GM20000 (cell line): ENCODE results near the gene NHLRC3.

Source experiments
- DNase-seq: peaks from one replicate; pipeline ENCODE4 v3.0.0; 2012; ENCODE audit warnings: low spot score
- TF ChIP-seq, protein P1 (sequence below): IDR thresholded peaks from 2 replicates; pipeline ENCODE4 v1.5.1; 2012; ENCODE audit warnings: mild to moderate bottlenecking, control low read depth; ENCODE audit errors: extremely low read depth, missing control alignments

NHLRC3 gene

DNA sequence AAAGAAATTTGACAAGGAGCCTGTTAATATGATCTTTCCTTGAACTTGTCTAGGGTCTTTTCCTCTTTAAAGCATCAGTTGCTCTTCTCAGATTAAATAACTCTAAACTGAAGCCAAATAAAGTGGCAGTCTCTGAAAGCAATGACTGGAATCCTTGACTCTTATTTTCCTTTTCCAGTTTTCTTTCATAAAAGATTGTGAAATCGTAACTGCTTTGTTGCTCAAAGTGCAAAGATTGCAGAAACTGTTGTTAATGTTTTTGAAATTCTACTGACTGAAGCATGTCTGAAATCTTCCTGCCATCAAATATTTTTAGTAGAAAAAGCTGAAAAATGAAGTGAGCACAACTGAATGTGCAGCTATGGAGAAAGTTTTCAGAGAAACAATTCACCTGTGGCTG is 1.9 kb downstream of the NHLRC3 start:
- DNase-seq: no peak

DNA sequence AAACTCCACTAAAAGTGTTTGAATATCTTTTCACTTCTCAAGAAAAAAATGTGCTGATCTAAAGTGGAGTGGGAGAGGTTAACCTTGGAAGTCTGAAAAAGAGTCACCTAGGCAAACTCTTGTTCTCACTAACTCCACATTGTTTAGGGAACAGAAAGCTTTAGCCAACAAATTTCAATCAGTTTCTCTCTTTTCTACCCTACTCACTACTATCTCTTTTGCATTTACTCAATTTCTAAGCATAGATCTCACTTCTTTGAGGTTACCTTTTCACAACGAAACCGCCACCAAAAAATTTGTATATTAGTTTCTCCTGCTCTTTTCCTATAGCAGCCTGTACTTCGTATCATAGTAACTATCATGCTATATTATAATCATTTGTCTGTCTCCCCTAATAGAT is 6.3 kb downstream of the NHLRC3 start:
- TF ChIP-seq, protein P1, sequence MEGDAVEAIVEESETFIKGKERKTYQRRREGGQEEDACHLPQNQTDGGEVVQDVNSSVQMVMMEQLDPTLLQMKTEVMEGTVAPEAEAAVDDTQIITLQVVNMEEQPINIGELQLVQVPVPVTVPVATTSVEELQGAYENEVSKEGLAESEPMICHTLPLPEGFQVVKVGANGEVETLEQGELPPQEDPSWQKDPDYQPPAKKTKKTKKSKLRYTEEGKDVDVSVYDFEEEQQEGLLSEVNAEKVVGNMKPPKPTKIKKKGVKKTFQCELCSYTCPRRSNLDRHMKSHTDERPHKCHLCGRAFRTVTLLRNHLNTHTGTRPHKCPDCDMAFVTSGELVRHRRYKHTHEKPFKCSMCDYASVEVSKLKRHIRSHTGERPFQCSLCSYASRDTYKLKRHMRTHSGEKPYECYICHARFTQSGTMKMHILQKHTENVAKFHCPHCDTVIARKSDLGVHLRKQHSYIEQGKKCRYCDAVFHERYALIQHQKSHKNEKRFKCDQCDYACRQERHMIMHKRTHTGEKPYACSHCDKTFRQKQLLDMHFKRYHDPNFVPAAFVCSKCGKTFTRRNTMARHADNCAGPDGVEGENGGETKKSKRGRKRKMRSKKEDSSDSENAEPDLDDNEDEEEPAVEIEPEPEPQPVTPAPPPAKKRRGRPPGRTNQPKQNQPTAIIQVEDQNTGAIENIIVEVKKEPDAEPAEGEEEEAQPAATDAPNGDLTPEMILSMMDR: no peak
- DNase-seq: peak; percentile 15

More for the DNA sequence above, 1.9 kb downstream of the NHLRC3 start:
- TF ChIP-seq, protein P1: no peak

DNA sequence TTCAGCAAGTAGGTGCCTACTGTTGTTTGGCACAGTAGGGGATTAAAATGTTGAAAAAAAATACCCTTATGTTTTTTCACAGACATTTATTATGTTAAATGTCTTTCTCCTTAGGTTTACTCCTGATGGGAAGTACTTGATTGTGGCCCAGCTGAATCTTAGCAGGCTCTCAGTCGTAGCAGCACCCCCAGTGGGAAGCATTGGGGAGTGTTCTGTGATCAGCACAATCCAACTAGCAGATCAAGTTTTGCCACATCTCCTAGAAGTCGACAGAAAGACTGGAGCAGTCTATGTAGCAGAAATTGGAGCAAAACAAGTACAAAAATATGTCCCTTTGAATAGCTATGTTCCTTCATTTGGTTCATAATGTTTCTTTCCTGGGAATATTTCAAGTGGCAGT is 9.3 kb downstream of the NHLRC3 start:
- TF ChIP-seq, protein P1: no peak
- DNase-seq: no peak

DNA sequence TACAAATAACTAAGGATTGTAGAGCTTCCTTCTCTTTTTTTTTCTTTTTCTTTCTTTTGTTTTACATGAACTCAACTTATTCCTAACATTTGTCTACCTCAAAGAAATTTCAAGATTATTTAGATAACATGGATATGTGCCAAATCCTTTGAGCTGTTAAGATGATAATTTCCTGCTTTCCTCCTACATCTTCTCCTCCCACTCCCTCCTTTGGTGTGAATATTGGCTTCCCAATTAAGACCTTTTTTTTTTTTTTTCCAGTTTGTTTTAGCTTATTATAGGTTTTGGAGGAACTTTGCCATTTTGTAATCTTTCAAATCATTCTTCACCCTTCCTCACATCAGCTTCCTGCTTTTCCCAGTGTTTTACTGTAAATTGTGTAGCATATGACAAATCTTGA is 10.6 kb downstream of the NHLRC3 start:
- TF ChIP-seq, protein P1: no peak
- no peak for DNase-seq

DNA sequence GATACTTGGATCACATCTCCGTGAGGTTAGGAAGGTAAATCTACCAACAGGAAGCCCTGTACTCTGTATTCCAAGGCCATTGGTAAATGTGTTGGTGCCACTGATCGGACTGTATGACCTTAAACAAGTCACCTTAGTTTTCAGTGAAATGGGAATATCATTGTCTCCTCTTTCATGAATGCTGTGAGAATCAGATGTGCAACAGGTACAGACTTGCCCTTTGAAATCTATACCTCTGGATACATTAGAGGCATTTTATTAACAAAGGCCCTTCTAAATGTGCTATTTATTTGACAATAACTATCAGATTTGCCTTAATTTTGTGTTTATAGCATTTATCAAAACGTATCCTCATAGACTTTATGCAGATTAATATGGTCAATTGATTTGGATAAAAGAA is 11.0 kb downstream of the NHLRC3 start:
- no peak for DNase-seq

DNA sequence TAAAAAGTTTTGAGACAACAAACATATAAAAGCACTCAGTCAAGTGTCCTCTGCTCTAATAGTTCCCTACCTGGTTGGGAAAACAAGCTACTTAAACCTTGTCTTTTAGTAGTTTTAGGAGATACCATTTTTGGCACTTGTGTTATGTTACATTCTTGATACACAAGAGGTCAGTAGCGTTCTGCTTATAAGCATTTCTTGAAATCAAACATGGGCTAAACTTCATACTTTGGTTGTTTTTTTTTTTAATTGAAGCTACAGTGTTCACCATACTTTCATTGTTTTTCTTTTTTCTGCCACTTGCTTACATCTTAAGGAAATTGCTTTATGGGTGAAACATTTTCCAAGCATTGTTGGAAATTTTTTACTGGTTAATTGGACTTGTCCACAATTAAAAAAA is 12.9 kb downstream of the NHLRC3 start:
- TF ChIP-seq, protein P1: peak; percentile 12
- DNase-seq: peak; percentile 17

More for the DNA sequence above, 11.0 kb downstream of the NHLRC3 start:
- TF ChIP-seq, protein P1: no peak

DNA sequence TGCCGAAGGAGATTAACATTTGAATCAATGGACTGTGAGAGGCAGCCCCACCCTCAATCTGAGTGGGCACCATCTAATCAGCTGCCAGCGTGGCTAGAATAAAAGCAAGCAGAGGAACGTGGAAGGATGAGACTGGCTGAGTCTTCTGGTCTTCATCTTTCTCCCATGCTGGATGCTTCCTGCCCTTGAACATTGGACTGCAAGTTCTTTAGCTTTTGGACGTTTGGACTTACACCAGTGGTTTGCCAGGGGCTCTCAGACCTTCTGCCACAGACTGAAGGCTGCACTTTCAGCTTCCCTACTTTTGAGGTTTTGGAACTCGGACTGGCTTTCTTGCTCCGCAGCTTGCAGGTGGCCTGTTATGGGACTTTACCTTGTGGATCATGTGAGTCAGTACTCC is 14.7 kb downstream of the NHLRC3 start:
- TF ChIP-seq, protein P1: no peak
- DNase-seq: no peak
